ENCODE measurements around the gene CDC42SE1. TPM values are rescaled to one million over a fixed set of nuclear protein-coding genes. Genes with fewer than 3 reads are reported as not detected.

CDC42SE1 gene
- total RNA-seq, 1 experiment from 2014 or later, result 60.8 TPM

DNA sequence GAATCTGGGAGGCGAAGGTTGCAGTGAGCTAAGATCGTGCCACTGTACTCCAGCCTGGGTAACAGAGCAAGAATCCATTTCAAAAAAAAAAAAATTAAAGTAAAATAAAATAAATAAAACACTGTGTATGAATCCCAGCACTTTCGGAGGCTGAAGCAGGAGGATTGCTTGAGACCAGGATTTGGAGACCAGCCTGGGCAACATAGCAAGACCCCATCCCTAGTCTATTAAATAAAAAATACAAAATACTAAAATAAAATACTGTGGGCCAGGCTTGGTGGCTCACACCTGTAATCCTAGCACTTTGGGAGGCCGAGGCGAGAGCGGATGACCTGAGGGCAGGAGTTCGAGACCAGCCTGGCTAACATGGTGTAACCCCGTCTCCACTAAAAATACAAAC lies 27.3 kb downstream of the CDC42SE1 start:
- no peak overlapping the region for H3K27ac ChIP-seq (ENCODE audit: low read length)
- H3K9me3 ChIP-seq (ENCODE audit: low read length), result no peaks in the 10 kb centered on the region
- H3K79me2 ChIP-seq (ENCODE audit: low read length), result no peaks in the 10 kb centered on the region
- no peak for ATAC-seq
- intact Hi-C loops (cut with micrococcal nuclease), result no loop called here
- DNase-seq, result no peak
- no peaks in the 10 kb centered on the region for H3F3A ChIP-seq (ENCODE audit: low read length, unreplicated experiment)
- no peak overlapping the region for H3K4me2 ChIP-seq (ENCODE audit: low read length)
- CTCF ChIA-PET, result no interaction called here
- H3K4me1 ChIP-seq (ENCODE audit: insufficient read depth, low read length), result peaks cover 5% of the 10 kb centered on the region
- no peaks in the 10 kb centered on the region for H3K27me3 ChIP-seq (ENCODE audit: low read length)
- BruUV-seq (replicated peaks), result no TSS peak
- H3K36me3 ChIP-seq (ENCODE audit: low read depth, low read length), result peaks cover 6% of the 10 kb centered on the region
- no peak overlapping the region for H3K9ac ChIP-seq (ENCODE audit: low read length)
- H3K9me2 ChIP-seq (replicated peaks; ENCODE audit: low read length), result no peaks in the 10 kb centered on the region
- no peaks in the 10 kb centered on the region for H4K20me1 ChIP-seq (ENCODE audit: low read length)
- no peak overlapping the region for H3K4me3 ChIP-seq (ENCODE audit: low read length)
- H2AFZ ChIP-seq (ENCODE audit: low read length), result no peak overlapping the region
- TF ChIP-seq CTCF (conservative IDR thresholded peaks at IDR 0.05; ENCODE audit: low read depth, low read length) (no peak), EZH2phosphoT487 (IDR thresholded peaks at IDR 0.05; ENCODE audit: borderline replicate concordance, low read length) (no peak), EZH2 (IDR thresholded peaks at IDR 0.05; ENCODE audit: low read length, unreplicated experiment) (no peak)
- POLR2A ChIA-PET (ENCODE audit: unreplicated experiment), result no interaction called here

- Histone ChIP-seq H3K4me2 (ENCODE audit: low read length) (no peak overlapping the region), H4K20me1 (ENCODE audit: low read length) (no peaks in the 10 kb centered on the region), H3K9ac (ENCODE audit: low read length) (no peak overlapping the region), H3K9me2 (replicated peaks; ENCODE audit: low read length) (no peaks in the 10 kb centered on the region), H3K79me2 (ENCODE audit: low read length) (no peaks in the 10 kb centered on the region), H3K27me3 (ENCODE audit: low read length) (no peaks in the 10 kb centered on the region), H3K9me3 (ENCODE audit: low read length) (no peaks in the 10 kb centered on the region), H3K4me3 (ENCODE audit: low read length) (no peak overlapping the region), H3F3A (ENCODE audit: low read length, unreplicated experiment) (no peaks in the 10 kb centered on the region), H3K4me1 (ENCODE audit: insufficient read depth, low read length) (no peaks in the 10 kb centered on the region), H3K36me3 (ENCODE audit: low read depth, low read length) (peaks cover 14% of the 10 kb centered on the region), H3K27ac (ENCODE audit: low read length) (no peak overlapping the region), H2AFZ (ENCODE audit: low read length) (no peak overlapping the region)
- BruUV-seq (replicated peaks), result no TSS peak
- no peak for TF ChIP-seq EZH2phosphoT487 (IDR thresholded peaks at IDR 0.05; ENCODE audit: borderline replicate concordance, low read length)
- no peak for TF ChIP-seq CTCF (conservative IDR thresholded peaks at IDR 0.05; ENCODE audit: low read depth, low read length)
- TF ChIP-seq EZH2 (IDR thresholded peaks at IDR 0.05; ENCODE audit: low read length, unreplicated experiment), result no peak
- ATAC-seq, result no peak
- ChIA-PET CTCF (interaction anchor here (0.6 kb wide), 1 partner anchor 73 kb away, joined by 3 read pairs; no protein-coding TSS in a partner anchor), POLR2A (ENCODE audit: unreplicated experiment) (no interaction called here)
- intact Hi-C loops (cut with micrococcal nuclease), result loop anchor here (10.0 kb wide), 1 partner anchor 128 kb away; the partner anchor contains the start of gene TNFAIP8L2
- no peak for DNase-seq
Measured at GRCh38 chr1:151026460-151026859, 33.0 kb downstream of the CDC42SE1 start.

DNA sequence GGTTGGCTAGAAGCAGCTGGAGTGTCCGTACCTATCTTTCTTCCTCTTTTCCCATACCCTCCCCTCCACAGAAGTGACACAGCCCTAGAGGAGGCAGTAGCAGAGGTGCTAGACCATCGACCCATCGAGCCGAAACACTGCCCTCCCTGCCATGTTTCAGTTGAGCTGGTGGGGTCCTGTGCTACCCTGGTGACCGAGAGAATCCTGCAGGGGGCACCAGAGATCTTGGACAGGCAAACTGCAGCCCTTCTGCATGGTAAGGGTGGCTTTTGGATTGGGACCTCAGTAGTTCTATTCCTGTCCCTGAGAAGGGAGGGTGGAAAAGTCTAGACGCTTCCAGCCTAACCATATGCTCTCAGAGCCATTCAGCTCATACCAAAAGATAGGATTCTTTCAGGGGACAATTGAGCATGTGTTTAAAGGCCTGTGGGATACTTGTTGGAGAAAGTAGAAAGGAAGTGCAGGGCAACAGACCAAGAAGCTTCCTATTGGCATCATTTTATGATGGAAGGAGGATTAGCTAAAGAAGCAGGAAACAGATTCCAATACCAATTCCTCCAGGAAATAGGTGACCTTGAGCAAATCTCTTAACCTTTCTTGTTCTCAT lies 34.8 kb downstream of the CDC42SE1 start:
- no TSS peak for BruUV-seq (replicated peaks)
- TF ChIP-seq CTCF (conservative IDR thresholded peaks at IDR 0.05; ENCODE audit: low read depth, low read length), result peak; percentile 95
- TF ChIP-seq EZH2 (IDR thresholded peaks at IDR 0.05; ENCODE audit: low read length, unreplicated experiment), result no peak
- no peak for TF ChIP-seq EZH2phosphoT487 (IDR thresholded peaks at IDR 0.05; ENCODE audit: borderline replicate concordance, low read length)
- CTCF ChIA-PET, result interaction anchor here (0.6 to 2.2 kb wide), 4 partner anchors 24 to 251 kb away, joined by 3 to 8 read pairs (median 4); no protein-coding TSS in a partner anchor

More for the DNA sequence above, 34.8 kb downstream of the CDC42SE1 start:
- H3K27ac ChIP-seq (ENCODE audit: low read length), result no peak overlapping the region
- H3K9me2 ChIP-seq (replicated peaks; ENCODE audit: low read length), result no peaks in the 10 kb centered on the region
- no peak overlapping the region for H3K9ac ChIP-seq (ENCODE audit: low read length)
- DNase-seq, result peak; percentile 75
- POLR2A ChIA-PET (ENCODE audit: unreplicated experiment), result interaction anchor here (0.6 to 0.9 kb wide), 2 partner anchors 24 to 34 kb away, joined by 3 read pairs; no protein-coding TSS in a partner anchor
- H4K20me1 ChIP-seq (ENCODE audit: low read length), result no peaks in the 10 kb centered on the region
- no peaks in the 10 kb centered on the region for H3K27me3 ChIP-seq (ENCODE audit: low read length)
- no peaks in the 10 kb centered on the region for H3K79me2 ChIP-seq (ENCODE audit: low read length)
- no peak overlapping the region for H3K4me3 ChIP-seq (ENCODE audit: low read length)
- H3K36me3 ChIP-seq (ENCODE audit: low read depth, low read length), result peaks cover 14% of the 10 kb centered on the region
- H2AFZ ChIP-seq (ENCODE audit: low read length), result no peak overlapping the region
- ATAC-seq, result peak; percentile 91
- H3F3A ChIP-seq (ENCODE audit: low read length, unreplicated experiment), result no peaks in the 10 kb centered on the region
- no peaks in the 10 kb centered on the region for H3K9me3 ChIP-seq (ENCODE audit: low read length)
- intact Hi-C loops (cut with micrococcal nuclease), result loop anchor here (10.0 kb wide), 1 partner anchor 130 kb away; the partner anchor contains the start of gene TNFAIP8L2
- no peak overlapping the region for H3K4me2 ChIP-seq (ENCODE audit: low read length)
- no peaks in the 10 kb centered on the region for H3K4me1 ChIP-seq (ENCODE audit: insufficient read depth, low read length)
